GM21529 (cell line): Measurements from ENCODE around the gene MAP3K5.
"Not testable (repeated sequence)": the region's sequence is repeated elsewhere in the genome, so short reads cannot be mapped to it uniquely, and the experiment has no call there.

Source experiments
- ATAC-seq: cut with Tn5 transposase; IDR thresholded peaks from one replicate; pipeline ENCODE4 v1.9.1; 2021; ENCODE audit not compliant: unreplicated experiment

The MAP3K5 gene

DNA sequence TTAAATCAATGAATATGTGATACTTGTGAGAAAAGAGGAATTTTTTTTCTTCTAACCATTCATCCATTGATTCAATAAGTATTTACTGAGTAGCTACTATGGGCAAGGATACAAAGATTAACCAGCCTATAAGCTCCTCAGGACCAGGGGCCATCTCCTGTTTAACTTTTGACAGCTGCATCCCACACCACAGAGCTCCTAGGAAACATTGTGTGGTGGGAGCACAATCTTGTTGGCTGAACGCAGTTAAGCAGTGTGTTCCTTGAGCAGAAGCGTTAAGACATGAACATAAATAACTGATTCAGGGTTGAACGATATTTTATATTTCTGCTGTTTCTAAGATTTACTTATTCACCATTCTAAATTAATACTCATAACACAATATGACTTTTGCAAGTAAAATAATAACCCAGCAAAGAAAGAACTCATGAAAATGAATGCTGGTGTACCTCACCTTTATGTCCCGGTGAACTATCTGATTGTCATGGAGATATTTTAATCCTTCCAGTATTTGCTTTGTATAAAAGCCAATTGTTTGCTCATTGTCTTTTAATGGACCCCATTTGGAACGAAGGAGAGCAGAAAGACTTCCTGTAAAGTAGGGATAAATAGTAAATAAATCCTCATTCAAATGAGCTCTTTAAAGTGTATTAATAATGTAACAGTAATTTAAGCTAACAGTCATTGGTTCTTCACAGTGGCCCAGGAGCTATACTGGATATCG lies 179.4 kb downstream of the MAP3K5 start:
- ATAC-seq, result no peak

DNA sequence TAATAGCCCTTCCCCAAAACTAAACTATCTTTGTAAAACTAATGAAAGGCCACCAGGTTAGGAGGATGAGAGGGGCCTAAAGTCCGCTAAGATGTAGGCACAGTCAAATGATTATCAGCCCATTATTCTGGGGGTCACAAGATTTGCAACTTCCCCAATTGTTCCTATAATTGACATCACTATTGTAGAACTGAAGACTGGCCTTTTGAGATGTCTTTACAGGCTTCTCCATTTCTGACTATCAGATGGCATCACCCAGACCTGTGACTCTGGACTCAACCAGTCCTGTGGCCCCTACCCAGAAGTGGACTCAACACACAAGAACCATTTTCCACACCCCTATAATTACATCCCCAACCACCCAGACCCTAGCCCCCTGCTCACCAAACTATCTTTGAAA lies 180.5 kb downstream of the MAP3K5 start:
- ATAC-seq, result no peak

DNA sequence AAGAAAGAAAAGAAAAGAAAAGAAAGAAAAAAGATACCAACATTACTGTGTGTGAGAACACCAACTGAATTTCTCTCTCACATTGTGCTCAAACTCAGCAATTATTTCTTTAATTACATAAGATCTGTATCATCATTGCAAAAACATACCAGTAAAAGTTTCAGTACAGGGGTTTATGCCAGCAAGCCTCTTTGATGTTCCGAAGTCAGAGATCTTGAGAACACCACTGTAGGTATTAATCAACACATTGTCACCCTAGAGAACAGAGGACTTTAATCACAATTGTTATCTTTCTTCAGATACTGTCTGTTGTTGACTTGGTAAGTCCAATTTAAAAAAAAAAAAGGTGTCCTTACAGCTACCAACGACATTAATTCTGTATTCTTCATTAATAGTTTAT lies 181.1 kb downstream of the MAP3K5 start:
- ATAC-seq, result no peak

DNA sequence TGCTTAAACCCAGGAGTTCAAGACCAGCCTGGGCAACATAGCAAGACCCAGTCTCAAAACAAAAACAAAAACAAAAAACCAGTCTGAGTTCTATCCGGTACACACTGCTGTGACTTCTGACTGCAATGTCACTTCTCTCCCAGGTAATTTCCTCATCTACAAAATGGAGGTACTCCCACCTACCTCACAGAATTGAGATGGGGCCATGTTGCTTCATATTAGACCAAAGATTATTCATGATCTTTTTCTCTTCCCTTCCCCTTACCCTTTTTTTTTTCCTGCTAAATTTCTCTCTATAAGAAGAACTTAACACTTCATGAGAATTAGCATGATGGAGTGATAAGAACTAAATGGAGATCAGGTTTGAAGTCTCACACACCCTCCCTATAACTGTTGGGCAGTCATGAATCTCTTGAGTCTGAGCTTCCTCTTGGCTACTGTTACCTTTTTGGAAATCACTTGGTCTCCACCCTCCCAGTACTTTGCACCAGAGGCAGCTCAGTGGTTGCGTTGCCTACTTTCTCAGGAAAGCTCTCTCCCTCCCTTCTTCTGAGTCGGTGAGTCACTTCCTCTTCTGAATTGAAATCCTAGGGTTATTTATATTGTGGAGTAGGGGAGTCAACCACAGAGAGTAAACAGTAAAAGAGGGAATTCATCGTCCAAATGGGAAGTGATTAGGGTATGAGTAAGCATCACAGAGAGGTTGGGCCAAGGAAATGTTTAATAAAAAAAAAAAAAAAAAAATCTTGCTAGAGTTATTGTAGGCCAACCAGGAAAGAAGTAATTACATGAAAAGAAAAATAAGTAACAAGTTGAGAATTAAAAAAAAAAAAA lies 182.2 kb downstream of the MAP3K5 start:
- no peak for ATAC-seq

DNA sequence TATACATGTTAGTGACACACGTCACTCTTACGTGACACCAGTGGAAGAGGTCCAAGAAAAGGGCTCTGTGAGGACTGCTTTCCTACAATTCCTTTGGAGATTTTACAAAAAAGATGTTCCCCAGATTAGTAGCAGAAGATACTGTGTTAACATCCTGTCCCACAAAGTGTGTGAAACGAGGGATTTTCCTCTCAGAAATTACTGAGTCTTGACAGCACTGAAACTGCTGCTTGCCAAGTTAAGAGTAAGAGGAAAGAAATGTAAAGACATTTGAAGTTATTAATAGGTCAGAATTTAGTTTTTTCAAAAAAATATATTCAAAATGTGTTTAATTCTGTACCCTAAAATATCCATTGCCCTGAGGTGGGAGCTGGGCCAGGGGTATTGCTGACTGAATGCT lies 183.3 kb downstream of the MAP3K5 start:
- ATAC-seq, result no peak

DNA sequence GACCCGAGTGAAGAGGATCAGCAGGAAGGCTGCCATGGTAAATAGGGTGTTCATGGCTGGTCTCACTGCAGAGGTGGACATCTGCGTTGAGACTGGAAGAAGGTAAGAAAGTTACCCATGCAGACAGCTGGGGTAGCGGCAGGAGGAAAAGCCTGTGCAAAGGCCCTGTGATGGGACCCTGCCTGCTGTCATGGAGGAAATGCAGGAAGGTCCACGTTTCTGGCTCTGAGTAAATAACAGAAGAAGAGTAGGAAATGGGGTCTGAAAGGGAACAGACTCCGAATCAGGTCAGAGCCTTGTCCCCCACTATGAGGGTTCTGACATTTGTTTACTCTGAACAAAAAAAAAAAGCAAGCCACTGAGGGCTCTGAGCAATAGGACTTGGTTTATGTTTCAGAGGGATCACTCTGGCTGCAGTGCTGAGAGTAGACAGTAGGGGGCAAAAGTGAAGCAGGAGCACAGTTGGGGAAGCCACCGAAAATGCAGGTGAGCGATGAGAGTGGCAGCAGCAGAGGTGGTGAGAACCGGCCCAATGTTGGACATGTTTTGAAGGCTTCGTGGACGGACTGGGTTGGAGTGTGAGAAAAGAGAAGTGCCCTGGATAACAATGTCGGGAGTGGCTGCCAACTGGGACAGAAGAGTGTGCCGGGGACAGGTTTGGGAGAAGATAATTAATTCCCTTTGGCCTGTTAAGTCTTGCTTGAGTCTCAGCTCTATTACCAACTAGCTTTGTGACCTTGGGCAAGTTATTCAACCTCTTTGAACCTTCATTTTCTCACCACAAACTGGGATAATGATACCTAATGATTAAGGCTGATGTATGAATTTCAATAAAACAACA lies 184.1 kb downstream of the MAP3K5 start:
- peak; percentile 89 for ATAC-seq

GRCh38 chr6:136607204-136607931 lies 184.9 kb downstream of the MAP3K5 start:
- no peak for ATAC-seq

DNA sequence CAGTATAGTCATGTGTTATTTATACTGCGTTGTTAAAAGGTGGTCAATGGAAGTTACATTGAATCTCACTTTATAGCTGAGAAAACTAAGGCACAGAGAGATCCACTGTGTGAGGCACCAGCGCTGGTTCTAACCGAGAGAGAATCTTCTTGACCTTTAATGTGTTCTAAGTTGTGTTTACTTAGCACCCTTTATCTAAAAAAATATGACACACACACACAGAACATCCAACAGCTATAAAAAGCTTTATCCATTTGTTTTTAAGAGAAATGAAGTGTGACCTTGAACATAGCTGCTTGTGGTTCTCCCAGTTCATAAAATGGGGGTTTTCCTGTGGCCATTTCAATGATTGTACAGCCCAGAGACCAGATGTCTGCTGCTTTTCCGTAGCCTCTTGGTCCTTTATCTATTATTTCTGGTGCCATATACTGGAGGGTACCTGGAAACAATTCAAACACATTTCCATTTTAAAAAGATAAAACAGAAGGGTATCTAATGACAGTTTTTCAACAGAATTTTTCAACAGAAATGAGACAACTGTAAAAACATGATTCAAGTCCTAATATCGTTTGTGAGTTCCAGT lies 187.3 kb downstream of the MAP3K5 start:
- no peak for ATAC-seq

GRCh38 chr6:136604328-136604825 lies 187.9 kb downstream of the MAP3K5 start:
- ATAC-seq, result no peak

DNA sequence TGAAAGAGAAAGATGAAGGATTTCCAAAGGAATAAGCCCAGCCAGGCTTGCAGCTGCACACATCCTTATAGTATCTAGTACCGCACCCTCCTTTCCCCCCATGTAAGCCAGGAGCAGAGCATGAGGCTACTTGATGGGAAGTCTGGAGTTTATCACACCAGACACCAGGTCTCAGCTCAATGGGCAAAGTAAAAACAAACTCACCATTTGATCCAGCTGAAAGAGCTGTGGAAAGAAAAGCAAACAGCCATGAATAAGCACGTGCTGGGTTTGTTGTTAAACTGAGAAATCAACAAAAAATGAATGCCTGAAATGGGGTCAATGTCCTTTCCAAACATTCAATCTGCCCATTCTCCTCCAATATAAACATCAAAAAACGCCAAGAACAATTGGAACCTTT lies 191.5 kb downstream of the MAP3K5 start:
- no peak for ATAC-seq

GRCh38 chr6:136599329-136600011 lies 192.8 kb downstream of the MAP3K5 start:
- ATAC-seq, result no peak

DNA sequence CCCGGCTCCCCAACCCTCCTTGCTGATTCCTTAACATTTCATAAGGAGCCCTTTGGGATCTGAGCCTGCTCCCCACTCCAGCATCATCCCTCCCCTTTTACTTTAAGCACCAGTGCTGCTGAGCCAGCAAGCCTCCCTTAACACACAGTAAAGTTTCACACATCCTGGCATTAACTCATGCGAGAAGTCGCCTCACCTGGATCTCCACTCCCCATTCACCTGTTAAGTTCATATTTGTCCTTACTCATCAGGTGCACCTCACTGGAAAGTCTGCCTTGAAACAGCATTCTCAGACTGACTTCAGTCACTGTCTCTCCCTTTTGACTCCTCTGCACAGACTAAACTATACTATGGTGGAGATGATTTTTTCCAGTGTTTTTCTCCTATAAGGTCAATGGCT lies 194.2 kb downstream of the MAP3K5 start:
- no peak for ATAC-seq

DNA sequence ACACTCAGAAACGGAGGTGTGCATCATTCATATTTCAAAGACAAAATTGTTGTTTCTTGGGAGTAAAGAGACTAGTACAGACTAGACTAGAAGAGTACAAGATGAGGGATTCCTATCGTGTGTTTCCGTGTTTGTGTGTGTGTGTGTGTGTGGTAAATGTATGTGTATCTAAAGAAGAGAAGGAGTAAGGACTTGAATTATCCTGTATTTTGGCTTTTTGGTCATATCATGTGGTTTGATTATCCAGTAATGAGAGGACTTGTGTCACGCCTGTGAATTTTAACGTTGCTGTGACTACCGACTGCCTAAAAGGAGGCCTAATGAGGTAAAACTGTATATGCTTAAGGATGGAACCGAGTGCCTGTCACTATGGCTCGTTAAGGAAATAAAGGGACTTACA lies 197.6 kb downstream of the MAP3K5 start:
- no peak for ATAC-seq

DNA sequence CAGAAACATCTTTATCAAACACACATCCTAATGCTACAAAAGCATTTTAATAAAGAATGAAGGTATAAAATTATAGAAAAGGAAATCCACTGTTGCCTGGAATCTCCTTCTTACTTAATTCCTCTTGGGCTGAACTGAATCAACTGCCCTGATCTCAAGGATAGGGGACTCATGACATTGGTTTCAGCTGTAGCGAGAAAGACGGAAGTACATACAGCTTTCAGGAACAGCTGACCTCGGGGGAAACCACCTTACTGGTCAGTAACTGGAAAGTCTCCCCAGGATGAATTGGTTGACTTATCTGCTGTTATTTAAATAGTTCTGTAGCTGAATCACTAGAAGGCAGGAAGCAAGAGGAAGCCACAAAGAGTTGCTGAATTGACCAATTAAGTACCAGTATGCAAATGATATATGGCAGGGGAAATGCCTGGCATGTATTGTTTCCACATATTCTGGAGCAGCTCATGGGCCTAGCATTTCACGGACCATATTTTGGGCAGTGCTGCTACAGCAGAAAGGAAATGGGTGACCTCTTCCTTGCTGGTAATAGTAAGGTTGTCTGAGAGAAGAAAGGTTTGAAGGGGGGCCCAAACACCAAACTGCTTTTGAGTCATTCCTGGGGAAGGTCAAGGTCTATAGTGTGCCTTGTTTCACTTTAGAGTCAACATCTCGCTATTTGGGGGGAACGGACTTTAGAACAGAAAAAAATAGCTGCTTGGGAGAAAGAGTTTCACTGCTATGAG lies 198.4 kb downstream of the MAP3K5 start:
- peak; percentile 96 for ATAC-seq

GRCh38 chr6:136592930-136593673 lies 199.2 kb downstream of the MAP3K5 start:
- ATAC-seq, result no peak

- ATAC-seq, result no peak
Observed at GRCh38 chr6:136591617-136592016, 200.7 kb downstream of the MAP3K5 start.

GRCh38 chr6:136590846-136591245 lies 201.4 kb downstream of the MAP3K5 start:
- not testable (repeated sequence) for ATAC-seq

- ATAC-seq, result no peak
Observed at GRCh38 chr6:136587527-136587926, 204.8 kb downstream of the MAP3K5 start.
